HG03442 (cell line): ENCODE measurements around the gene CAMK2A.

Source experiments
- ATAC-seq: cut with Tn5 transposase; IDR thresholded peaks from one replicate; pipeline ENCODE4 v1.9.1; 2021; ENCODE audit warnings: mild to moderate bottlenecking, moderate library complexity; ENCODE audit not compliant: unreplicated experiment

Gene CAMK2A

DNA sequence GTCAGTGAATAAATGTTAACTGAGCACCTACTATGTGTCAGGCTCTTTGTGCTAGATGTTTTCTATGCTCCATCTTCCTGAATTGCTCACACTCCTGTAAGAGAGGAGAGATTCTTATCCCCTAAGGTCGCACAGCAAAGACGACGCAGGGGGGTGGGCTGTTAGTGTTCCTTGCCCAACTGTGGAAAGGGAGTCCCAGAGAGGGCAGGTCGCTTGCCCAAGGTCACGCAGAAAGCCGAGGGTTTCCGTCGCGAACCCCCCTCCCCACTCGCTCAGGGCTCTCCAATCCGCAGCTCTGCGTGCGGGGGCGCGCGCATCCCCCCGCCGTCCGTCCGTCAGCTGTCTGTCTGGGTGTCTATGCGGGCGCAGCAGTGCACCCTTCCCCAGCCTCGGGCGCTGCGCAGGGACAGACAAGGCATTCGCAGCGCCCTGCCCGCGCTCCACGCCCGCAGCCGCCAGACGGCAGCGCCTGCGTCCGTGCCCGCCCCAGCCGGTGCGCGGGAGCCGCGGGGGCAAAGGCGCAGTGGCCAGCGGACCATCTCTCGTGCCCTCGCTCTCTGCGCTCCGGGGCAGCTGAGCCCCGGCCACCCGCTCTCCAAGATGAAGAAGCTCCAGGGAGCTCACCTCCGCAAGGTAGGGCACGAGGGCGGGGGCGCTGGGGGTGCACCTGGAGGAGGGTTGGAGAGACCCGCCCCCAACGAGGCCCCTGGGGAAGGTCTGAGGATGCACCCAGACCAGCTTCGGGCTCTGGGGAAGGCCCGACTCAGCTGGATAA is 99.7 kb downstream of the CAMK2A start, which contains the start of gene SLC6A7:
TSS of gene SLC6A7 (plus strand) at position 335 of the 775 bp plus-strand sequence. CDS start at position 601, 266 bp downstream.
- no peak for ATAC-seq

DNA sequence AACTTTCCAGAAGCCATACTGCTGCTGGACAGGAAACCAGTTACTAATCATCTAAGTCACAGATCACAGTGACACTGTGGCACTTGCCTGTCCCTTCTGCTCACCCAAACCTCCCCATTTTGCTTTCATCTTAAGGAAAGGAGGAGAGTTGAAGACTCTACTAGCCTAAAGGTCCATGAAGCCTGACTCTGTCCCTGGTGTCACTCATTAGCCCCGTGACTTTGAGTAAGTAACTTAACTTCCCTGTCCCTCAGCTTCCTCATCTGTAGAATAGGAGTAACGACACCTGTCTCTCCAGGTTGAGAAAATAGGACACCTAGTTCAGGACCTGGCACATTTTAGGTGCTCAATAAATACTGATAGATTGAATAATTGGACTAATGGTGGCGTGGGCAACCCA is 100.2 kb downstream of the CAMK2A start:
- ATAC-seq, result no peak

DNA sequence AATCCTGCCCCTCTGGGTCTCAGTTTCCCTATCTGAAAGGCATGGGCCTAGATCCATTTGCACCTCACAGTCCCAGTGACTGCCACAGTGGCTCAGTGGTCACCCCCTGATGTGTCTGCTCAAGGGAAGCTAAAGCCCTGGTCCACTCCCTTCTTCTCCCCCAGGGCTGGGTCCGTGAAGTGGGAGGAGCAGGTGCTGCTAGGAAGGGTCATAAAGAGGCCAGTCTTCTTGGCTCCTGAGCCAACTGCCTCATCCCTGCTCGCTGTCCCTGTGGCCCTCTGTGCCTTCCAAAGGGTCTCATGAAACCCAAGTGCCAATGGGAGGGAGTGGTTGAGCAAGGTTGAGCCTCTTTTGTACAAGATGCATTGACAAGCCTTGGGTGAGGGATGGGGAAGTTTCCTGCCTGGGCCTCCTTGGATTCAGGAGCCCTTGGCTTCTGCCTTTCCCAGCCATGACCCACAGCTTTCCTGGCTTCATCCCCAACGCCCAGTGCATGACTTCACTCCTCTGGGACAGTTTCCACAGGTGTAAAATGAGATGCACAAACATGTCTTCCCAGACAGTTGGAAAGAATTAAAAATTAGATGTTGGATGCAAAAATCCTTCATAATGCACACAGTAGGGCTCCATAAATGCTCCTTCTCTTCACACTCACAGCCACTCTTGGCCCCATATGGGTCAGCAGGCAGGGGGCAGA is 101.3 kb downstream of the CAMK2A start:
- no peak for ATAC-seq

DNA sequence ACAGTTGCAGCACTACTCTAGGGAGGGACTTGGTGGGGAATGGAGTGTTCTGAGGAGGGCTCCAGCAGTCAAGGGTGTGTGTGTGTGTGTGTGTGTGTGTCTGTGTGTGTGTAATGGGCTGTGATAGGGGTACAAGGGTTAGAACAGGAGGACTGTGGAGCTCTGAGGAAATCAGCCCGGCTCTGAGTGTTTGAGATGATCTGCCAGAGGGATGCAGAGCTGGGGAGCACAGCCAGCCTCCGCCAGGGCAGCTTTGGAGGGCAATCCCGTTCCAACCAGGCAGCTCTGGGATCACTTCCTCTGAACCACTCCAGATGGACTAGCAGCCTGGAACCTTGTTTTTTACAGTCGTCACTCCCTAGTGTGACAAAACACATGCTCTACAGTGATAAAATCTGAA is 102.7 kb downstream of the CAMK2A start:
- no peak for ATAC-seq

DNA sequence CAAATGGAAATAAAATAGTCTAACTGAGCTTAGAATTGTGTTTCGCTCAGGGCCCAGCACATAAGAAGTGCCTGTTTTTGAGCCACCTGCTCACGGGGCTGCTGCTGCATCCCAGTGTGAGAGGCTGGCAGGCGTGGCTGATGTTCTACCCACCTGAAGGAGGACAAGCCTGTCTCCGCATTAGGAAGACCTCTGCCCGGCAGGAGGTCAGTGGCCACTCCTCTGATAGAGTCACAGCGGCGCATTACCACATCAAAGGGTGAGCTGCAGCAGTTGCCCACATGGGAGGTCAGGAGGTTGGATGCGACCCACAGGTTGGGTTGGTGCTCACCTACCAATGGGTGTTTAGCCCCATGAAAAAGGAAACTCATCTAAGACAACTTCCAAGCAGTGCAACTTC is 103.4 kb downstream of the CAMK2A start:
- ATAC-seq, result no peak

DNA sequence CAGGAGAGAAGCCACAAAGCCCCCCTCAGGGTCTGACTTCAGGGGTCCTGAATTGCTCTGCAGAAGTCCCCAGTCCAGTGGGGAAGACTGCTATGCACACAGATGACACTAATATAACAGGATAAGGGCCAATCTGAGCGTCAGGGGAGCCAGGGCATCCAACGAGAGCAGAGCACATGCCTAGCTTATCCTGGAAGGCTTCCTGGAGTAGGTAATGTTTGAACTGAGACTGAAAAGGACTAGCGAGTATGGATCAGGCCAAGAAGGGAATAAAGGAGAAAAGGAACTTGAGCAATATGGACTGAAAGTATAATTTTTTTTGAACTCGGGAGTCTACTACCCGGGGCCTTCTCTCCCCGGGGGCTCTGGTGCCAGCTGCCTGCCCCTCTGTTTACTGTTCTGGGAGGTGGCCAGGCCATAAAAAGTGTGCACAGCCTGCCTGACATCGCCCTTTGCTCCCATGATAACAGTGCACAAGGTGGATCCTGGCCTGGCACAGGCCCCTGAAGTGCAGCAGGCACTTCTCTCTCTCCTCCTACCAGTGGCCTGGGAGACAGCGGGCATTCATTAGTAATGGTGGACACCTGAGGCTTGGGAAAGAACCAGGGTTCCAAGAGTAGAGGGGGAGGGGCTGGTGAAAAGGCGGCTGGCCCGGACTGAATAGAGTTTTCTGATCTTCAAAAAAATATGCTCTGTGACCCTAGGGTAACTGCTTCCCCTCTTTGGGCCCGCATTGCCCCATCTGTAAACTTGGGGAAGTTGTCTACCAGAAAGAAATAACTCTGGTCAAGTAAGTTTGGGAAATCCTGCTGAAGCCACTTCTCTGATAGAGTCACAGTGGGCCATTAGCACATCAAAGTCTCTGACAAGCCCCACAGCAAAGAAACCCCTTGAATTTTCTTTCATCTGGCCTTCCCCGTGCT is 104.3 kb downstream of the CAMK2A start:
- ATAC-seq, result no peak

DNA sequence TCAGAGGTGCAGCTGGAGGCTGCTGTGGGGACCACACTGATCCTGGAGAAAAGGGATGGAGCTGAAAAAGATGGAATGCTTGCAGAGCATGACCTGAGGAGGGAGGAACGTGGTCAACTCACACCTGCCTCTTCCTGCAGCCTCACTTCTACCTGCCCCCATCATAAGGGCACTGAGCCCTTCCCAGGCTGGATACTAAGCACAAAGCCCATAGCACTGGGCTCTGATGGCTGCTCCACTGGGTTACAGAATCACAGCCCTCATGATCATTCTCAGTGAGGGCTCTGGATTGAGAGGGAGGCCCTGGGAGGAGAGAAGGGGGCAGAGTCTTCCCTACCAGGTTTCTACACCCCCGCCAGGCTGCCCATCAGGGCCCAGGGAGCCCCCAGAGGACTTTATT is 105.6 kb downstream of the CAMK2A start:
- no peak for ATAC-seq

DNA sequence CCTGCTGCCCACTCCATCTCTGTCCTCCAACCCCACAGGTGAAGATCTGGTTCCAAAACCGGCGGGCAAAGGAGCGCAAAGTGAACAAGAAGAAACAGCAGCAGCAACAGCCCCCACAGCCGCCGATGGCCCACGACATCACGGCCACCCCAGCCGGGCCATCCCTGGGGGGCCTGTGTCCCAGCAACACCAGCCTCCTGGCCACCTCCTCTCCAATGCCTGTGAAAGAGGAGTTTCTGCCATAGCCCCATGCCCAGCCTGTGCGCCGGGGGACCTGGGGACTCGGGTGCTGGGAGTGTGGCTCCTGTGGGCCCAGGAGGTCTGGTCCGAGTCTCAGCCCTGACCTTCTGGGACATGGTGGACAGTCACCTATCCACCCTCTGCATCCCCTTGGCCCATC is 106.1 kb downstream of the CAMK2A start:
- ATAC-seq, result no peak

DNA sequence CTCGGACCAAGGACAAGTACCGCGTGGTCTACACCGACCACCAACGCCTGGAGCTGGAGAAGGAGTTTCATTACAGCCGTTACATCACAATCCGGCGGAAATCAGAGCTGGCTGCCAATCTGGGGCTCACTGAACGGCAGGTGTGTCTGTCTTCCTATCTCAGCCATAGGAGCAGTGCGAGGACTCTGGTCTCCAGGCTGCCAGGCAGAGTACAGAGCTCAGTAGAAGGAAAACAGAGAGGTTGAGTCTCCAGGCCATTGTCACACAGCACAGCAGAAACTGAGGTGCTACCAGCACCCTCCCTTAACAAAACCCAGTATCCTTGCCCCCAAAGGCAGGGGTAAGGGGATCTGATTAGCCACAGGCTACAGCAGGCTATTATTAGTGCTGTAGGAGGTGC is 106.8 kb downstream of the CAMK2A start:
- ATAC-seq, result no peak

DNA sequence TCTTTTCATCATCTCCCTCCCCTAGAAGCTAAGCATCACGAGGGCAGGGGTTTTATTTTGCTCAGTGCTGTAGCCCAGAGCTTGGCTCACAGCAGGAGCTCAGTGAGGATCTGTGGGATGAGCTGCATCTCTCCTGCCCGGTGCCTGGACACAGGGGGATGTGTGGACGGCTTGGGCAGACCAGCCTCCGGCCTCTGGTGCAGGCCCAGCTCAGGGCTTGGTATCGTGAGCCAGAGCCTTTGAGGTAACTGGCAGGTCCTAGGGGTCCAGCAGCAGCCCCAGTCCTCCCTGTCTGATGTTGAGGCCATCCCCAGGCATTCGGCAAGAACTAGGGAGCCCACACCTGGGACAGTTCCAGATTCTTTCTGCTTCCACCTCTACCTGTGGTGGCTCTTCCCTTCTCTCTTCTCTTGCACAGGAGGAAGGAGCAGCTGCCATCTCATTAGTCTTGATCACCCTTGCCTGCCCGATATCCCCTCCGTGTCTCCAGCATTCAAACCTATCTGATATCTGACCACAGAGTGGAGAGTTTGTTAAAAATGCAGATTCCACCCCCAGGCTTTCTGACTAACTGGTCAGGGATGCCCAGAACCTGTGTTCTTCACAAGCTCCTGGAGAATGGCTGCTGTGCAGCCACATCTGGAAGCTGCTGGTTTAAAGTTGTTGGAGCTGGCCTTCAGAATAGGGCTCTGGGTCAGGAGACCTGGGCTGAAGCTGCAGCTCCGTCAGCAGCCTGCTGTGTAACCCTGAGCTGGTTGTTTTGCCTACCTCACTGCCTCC is 107.6 kb downstream of the CAMK2A start:
- no peak for ATAC-seq

DNA sequence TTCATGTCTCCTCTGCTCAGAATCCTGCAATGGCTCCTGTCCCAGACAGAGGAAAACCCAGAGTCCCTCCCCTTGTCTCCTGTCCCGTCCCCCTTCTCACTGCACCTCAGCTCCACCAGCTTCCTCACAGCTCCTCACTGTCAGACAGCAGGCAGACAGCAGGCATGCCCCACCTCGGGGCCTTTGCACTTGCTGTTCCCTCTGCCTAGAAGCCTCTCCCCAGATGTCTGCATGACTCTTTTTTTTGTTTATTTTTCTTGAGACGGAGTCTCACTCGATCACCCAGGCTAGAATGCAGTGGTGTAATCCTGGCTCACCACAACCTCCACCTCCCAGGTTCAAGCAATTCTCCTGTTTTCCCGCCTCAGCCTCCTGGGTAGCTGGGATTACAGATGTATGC is 108.5 kb downstream of the CAMK2A start:
- no peak for ATAC-seq

DNA sequence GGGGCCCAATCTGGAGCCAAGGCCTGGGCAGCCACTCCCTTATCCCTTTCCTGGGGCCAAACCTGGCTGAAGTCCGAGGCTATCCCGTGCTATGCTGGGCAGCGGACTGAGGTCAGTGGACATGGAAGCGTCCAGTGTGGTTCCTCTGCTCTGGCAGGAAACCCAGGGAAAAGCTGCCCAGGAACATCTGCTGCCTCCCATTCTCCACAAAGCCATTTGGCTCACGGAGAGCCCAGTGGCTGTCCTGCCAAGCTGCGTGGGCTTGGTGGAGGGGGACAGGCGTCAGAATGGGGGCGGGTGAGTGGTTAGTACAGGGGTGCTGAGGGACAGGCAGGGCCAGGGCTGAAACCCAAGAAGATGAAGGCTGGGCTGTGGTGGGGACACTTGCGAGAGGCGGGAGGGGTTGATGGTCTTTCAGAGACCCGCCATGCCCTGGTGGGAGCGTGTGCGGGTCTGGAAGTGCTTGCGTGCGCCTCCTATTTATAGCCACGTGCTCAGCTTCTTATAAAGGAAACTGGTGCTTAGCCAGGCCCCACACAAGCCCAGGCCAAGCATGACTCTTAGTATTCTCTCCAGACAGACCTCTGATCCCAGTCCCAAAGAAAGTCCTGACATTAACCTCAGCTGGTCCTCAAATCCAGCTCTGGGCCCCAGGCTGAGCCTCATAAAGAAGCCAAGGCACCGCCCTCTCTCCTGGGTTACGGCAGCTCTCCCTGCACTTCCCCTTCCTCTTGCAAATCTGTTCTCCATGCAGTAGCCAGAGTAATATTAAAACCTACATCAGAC is 109.1 kb downstream of the CAMK2A start:
- ATAC-seq, result no peak

DNA sequence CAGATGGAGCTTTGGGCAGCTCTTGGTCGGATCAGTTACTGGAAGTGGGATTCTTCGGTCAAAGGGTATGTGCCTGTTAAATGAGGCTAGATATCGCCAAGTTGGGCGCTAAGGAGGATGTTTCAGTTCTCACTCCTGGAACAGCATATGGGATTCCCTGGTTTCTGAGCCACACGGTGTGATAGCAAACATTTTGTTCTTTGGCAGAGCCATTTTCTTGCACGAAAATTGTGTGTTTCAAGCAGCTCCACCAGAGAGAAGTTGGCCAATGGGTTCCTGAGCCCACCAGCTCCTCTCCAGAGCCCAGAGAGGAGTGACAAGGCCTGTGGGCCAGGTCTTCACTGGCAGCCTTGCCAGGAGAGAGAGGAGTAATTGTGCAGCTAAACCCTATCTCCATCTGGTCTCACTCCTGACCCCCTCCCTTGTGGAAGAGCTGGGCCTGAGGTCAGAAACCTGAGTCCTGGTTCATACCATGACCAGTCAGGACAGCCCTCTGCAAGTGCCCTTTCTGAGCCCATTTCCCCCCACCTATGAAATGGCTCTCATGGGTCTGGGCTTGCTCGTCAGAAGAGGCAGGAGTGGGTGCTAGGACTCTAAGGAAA is 110.5 kb downstream of the CAMK2A start:
- no peak for ATAC-seq

DNA sequence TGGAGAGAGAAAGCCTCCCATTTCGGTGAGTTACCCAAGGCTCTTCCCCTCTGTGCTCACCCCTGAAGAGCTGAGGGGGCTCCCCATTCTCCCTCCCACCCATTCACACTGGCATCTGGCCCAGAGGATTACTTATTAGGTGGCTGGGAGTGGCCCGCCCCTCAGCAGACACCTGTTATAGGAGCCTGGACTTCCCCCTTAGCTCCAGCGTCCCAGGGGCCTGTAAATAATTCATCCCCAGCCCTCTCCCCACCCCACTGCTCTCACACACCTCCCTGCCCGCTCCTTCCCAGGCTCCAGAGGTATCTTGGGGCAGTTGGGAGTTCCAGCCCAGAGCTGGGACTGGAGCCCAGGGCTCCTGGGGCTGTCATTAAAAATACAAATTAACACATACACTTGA is 111.3 kb downstream of the CAMK2A start:
- ATAC-seq, result no peak

DNA sequence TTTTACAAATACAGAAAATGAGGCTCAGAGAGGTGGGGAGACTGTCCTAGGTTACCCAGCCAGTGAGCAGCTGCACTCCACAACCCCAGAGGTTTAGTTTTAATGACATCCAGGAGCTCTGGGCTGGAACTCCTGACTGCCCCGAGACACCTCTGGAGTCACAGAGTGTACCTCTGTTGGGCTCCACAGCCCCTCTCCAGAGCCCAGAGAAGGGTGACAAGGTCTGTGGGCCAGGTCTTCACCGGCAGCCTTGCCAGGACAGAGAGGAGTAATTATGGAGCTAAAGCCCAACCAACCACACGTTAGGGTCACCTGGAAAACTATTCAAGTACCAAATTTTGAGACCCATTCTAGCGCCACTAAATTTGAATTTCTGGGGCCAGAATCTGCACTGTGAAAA is 111.9 kb downstream of the CAMK2A start:
- ATAC-seq, result no peak

DNA sequence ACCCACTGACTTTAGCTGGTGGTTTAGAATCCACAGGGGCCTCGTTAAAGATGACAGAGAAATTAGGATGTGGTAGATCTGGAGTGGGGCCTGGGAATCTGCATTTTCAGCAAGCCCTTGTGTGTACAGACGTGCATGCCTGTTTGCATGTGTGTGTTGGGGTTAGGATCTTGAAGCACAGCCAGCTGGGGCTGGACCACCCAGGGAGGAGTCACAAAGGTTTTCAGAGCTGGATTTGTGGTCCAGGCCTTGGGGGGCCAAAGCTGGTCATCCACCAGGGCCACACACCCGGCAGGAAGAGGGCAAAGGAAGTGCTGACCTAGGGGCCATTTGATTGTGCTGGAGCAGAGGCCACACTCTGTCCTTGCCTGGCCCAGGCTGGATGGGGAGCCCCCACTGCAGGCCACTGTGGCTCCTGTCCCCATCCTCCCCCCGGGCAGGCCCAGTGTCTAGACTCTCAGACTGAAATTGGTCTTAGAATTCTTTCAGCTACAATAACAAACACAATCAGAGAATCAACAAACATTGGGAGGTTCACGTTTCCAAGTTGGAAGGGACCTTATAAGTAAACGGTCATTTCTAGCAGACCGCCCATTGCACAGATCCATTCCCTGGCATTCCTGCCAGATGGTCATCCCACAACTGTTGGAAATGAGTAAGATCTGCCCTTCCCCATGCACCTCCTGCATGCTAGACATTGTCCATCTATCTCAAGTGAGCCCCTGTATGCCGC is 112.7 kb downstream of the CAMK2A start:
- no peak for ATAC-seq

DNA sequence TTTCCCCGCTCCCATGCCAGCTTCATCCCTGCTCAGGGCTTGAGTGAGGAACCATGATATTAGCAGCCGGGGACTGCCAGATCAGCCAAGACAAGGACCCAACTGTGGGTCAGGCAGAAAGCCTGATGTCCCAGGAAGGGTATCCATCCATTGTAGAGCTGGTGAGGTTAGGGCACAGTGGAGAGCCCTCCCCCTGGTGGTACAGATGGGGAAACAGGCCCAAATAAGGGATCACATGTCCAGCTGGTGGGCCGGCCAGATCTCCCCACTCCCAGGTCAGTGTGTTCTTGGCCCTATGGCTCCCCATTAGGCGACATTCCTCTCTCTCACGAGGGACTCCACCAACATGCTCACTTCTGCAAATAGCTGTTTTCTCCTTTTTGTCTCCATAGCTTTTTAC is 114.0 kb downstream of the CAMK2A start:
- ATAC-seq, result no peak

DNA sequence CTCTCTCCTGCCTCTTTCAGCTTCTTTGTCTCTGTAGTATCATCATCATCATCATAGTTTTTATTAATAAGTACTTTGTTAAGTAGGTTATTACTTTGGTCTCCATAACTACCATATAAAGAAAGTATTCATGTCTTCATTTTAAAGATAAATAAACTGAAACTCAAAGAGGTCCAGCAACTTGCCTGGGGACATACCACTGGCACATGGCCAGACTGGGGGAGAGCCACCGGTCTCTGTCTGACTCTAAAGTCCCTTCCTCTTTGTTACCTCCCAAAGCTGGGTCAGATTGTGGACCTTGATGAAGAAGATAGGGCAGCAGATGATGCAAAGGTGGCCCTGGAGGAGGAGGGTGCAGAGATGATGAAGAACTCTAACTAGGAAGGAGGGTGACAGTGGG is 114.5 kb downstream of the CAMK2A start:
- ATAC-seq, result no peak

DNA sequence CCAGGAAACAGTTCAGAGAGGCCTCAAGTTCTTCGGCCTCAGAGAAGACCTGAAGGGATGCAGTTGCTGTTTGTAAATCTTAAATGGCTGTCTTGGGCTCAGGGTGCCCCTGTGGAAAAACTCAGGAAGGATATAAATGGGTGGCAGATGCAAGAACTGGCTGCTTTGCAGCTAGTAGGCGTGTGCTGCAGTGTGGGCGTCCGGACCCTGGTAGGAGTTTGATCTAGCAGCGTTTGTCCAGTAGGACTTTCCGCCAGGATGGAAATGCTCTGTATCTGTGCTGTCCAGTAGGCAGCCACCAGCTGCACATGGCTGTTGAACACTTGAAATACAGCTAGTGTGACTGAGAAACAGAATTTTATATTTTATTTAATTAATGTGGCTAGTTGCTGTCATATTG is 115.3 kb downstream of the CAMK2A start:
- no peak for ATAC-seq
